Naive thymus-derived CD4-positive, alpha-beta T cell (primary cell): ENCODE results near the gene PSEN1. TPM values are rescaled to one million over a fixed set of nuclear protein-coding genes. Genes with fewer than 3 reads are reported as not detected.
A peak's percentile ranks its signal among the peaks of the same experiment; 100 is the strongest.

Experiments
- ATAC-seq: fragments of 150-1000 bp; cut with Tn5 transposase; 2 replicates; pipeline ENCODE4 v1.10.0; 2021; ENCODE audit warnings: mild to moderate bottlenecking, moderate library complexity
- CTCF ChIA-PET: fragments of 350-600 bp; sonication (Branson Sonifier 250); formaldehyde crosslinking; loops from one replicate; lab custom pipeline; 2021; ENCODE audit warnings: antibody characterized with exemption; lab: Charles Lee
- POLR2A ChIA-PET: fragments of 350-600 bp; sonication (Branson Sonifier 250); formaldehyde crosslinking; loops from one replicate; lab custom pipeline; 2021; ENCODE audit warnings: antibody characterized with exemption, inconsistent platforms; lab: Charles Lee
- DNase-seq, 9 donors: peaks; one replicate each; pipeline versions ENCODE4 v3.0.0 to v3.0.0-alpha.2; 2020 to 2022; ENCODE audit warnings: mixed read lengths in 1 of 9
- H3K27ac ChIP-seq: one replicate; pipeline ENCODE4 v1.7.0; 2013; ENCODE audit warnings: mild to moderate bottlenecking, low read depth, low read length, moderate library complexity
- H3K27me3 ChIP-seq, 2 donors: one replicate each; pipeline ENCODE4 v1.7.0; 2013; ENCODE audit warnings: low read length in 2 of 2, mild to moderate bottlenecking in 2 of 2, moderate library complexity in 2 of 2; ENCODE audit not compliant: control insufficient read depth in 2 of 2, insufficient read depth in 2 of 2
- H3K36me3 ChIP-seq, 3 experiments: 1 replicate in 2 of 3; 2 replicates in 1 of 3; pipeline ENCODE4 v1.7.0; 2013; ENCODE audit warnings: low read length in 3 of 3, mild to moderate bottlenecking in 3 of 3, moderate library complexity in 1 of 3; ENCODE audit not compliant: insufficient read depth in 3 of 3, control insufficient read depth in 2 of 3
- H3K4me1 ChIP-seq, 2 donors: one replicate each; pipeline ENCODE4 v1.7.0; 2013; ENCODE audit warnings: low read length in 2 of 2, mild to moderate bottlenecking in 2 of 2, moderate library complexity in 1 of 2; ENCODE audit not compliant: control insufficient read depth in 2 of 2, insufficient read depth in 2 of 2
- H3K4me3 ChIP-seq: 2 replicates; pipeline ENCODE4 v1.7.0; 2013; ENCODE audit warnings: mild to moderate bottlenecking, low read length
- H3K9me3 ChIP-seq, 3 experiments: 1 replicate in 2 of 3; 2 replicates in 1 of 3; pipeline ENCODE4 v1.7.0; 2013; ENCODE audit warnings: low read length in 3 of 3; ENCODE audit not compliant: control insufficient read depth in 2 of 3
- H3K27ac Mint-ChIP-seq, 9 donors: one replicate each; pipeline ENCODE4 v1.8.0; 2020 to 2022; ENCODE audit warnings: mixed read lengths in 9 of 9, mild to moderate bottlenecking in 8 of 9, moderate library complexity in 5 of 9, inconsistent platforms in 2 of 9
- H3K27me3 Mint-ChIP-seq, 5 donors: one replicate each; pipeline ENCODE4 v1.8.0; 2021 to 2022; ENCODE audit warnings: mixed read lengths in 5 of 5, mild to moderate bottlenecking in 1 of 5
- H3K36me3 Mint-ChIP-seq, 5 donors: one replicate each; pipeline ENCODE4 v1.8.0; 2020 to 2022; ENCODE audit warnings: mixed read lengths in 5 of 5, mild to moderate bottlenecking in 3 of 5, inconsistent platforms in 1 of 5
- H3K4me1 Mint-ChIP-seq, 7 donors: one replicate each; pipeline ENCODE4 v1.8.0; 2020 to 2022; ENCODE audit warnings: mixed read lengths in 7 of 7, mild to moderate bottlenecking in 3 of 7, inconsistent platforms in 1 of 7
- H3K4me3 Mint-ChIP-seq, 10 donors: one replicate each; pipeline ENCODE4 v1.8.0; 2020 to 2022; ENCODE audit warnings: mild to moderate bottlenecking in 10 of 10, mixed read lengths in 10 of 10, moderate library complexity in 6 of 10, inconsistent platforms in 2 of 10
- H3K9me3 Mint-ChIP-seq, 11 donors: one replicate each; pipeline ENCODE4 v1.8.0; 2020 to 2022; ENCODE audit warnings: mixed read lengths in 11 of 11, mild to moderate bottlenecking in 4 of 11, inconsistent platforms in 1 of 11, moderate library complexity in 1 of 11
- intact Hi-C, 2 donors: fragments of 100-400 bp; cut with micrococcal nuclease; formaldehyde crosslinking; loops; one replicate each; pipeline ENCODE4 v1.15.1; 2023
- polyA plus RNA-seq, 2 donors: library from polyadenylated mRNA; unstranded; fragments of 300-500 nt; fragmentation: Illumina TruSeq; gene quantifications; one replicate each; pipeline ENCODE4 v1.2.3, GENCODE V29; 2021
- total RNA-seq, 6 experiments: library from RNA in 5 of 6; stranded (reverse) in 5 of 6; gene quantifications; 1 replicate in 5 of 6; 2 replicates in 1 of 6; pipeline ENCODE4 v1.2.3 and lab custom pipeline; 2021 to 2026

Gene PSEN1
- total and polyA plus RNA-seq, 7 experiments from 2014 or later = 23.7 to 55.8 (median 43.2) TPM

GRCh38 chr14:73146111-73146510, 9.8 kb downstream of the PSEN1 start:
- Mint-ChIP-seq H3K4me3 (no peak overlapping the region), H3K27me3 (no peaks in the 10 kb centered on the region), H3K36me3 (peaks cover 0 to 22% (median 6%) of the 10 kb centered on the region in 5 donors), H3K4me1 (peaks cover 20 to 38% (median 35%) of the 10 kb centered on the region in 7 donors), H3K9me3 (no peaks in the 10 kb centered on the region), H3K27ac (peak overlapping the region in 3 of 9 donors; percentile 17 to 77 (median 72))
- Histone ChIP-seq H3K27ac (no peak overlapping the region), H3K9me3 (no peaks in the 10 kb centered on the region), H3K36me3 (peaks cover 0 to 26% (median 8%) of the 10 kb centered on the region in 3 experiments), H3K4me3 (no peak overlapping the region), H3K4me1 (peaks cover 0 to under 1% of the 10 kb centered on the region in 2 donors), H3K27me3 (no peaks in the 10 kb centered on the region)
- POLR2A ChIA-PET = no interaction called here
- DNase-seq (no peak), ATAC-seq (no peak)
- intact Hi-C loops = no loop called here
- CTCF ChIA-PET = interaction anchor here (0.6 to 0.7 kb wide), 2 partner anchors 25 to 175 kb away, joined by 3 to 9 read pairs; no protein-coding TSS in a partner anchor

DNA sequence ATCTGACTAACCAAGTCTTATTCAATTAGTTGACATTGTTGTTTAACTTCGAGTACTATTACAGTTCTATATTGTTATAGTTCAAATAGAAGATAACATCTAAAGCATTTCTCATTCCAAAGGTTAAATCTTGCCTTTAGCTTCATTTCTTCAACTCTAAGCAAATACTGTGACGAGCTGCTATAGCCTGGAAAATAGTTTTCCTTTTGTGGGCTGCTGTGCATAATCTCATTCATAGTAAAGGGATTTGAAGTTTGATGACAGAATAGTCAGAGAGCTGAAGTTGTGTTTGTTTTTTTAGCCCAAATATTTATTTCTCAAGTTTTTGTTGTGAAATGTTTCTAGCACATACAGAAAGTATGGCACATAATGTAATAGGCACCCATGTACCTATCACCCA, 13.4 kb downstream of the PSEN1 start:
- DNase-seq = no peak
- no peaks in the 10 kb centered on the region for H3K9me3 Mint-ChIP-seq
- Histone ChIP-seq H3K27me3 (no peaks in the 10 kb centered on the region), H3K9me3 (no peaks in the 10 kb centered on the region), H3K4me3 (no peak overlapping the region), H3K27ac (no peak overlapping the region), H3K4me1 (no peaks in the 10 kb centered on the region), H3K36me3 (peaks cover 0 to 46% (median 11%) of the 10 kb centered on the region in 3 experiments)
- POLR2A ChIA-PET = interaction anchor here (0.6 to 1.6 kb wide), 2 partner anchors 13 to 46 kb away, joined by 4 to 5 read pairs; no protein-coding TSS in a partner anchor
- H3K4me1 Mint-ChIP-seq = peaks cover 0 to 17% (median 14%) of the 10 kb centered on the region in 7 donors
- no peak overlapping the region for H3K4me3 Mint-ChIP-seq
- peaks cover 0 to 35% (median 9%) of the 10 kb centered on the region in 5 donors for H3K36me3 Mint-ChIP-seq
- ATAC-seq = no peak
- H3K27me3 Mint-ChIP-seq = no peaks in the 10 kb centered on the region
- intact Hi-C loops = no loop called here
- CTCF ChIA-PET = no interaction called here
- peak overlapping the region in 1 of 9 donors; percentile 26 for H3K27ac Mint-ChIP-seq

- DNase-seq = no peak
- no peak for ATAC-seq
- H3K4me1 ChIP-seq = no peaks in the 10 kb centered on the region
- Mint-ChIP-seq H3K27ac (no peak overlapping the region), H3K4me3 (no peak overlapping the region), H3K27me3 (no peaks in the 10 kb centered on the region), H3K9me3 (no peaks in the 10 kb centered on the region), H3K4me1 (no peaks in the 10 kb centered on the region), H3K36me3 (peaks cover 2 to 47% (median 20%) of the 10 kb centered on the region in 5 donors)
- H3K27me3 ChIP-seq = no peaks in the 10 kb centered on the region
- no peak overlapping the region for H3K27ac ChIP-seq
- intact Hi-C loops = no loop called here
- no peaks in the 10 kb centered on the region for H3K9me3 ChIP-seq
- H3K4me3 ChIP-seq = no peak overlapping the region
- H3K36me3 ChIP-seq = peaks cover 0 to 52% (median 8%) of the 10 kb centered on the region in 3 experiments
- POLR2A ChIA-PET = no interaction called here
- CTCF ChIA-PET = interaction anchor here (0.7 kb wide), 1 partner anchor 102 kb away, joined by 5 read pairs; no protein-coding TSS in a partner anchor
These were observed 17.0 kb downstream of the PSEN1 start for GRCh38 chr14:73153272-73153671.

- Histone ChIP-seq H3K27me3 (no peaks in the 10 kb centered on the region), H3K4me3 (no peak overlapping the region), H3K9me3 (no peaks in the 10 kb centered on the region), H3K27ac (no peak overlapping the region), H3K4me1 (no peaks in the 10 kb centered on the region), H3K36me3 (peaks cover 0 to 59% (median 12%) of the 10 kb centered on the region in 3 experiments)
- ChIA-PET CTCF (no interaction called here), POLR2A (no interaction called here)
- DNase-seq (no peak), ATAC-seq (no peak)
- peaks cover 0 to 8% (median 0%) of the 10 kb centered on the region in 7 donors for H3K4me1 Mint-ChIP-seq
- H3K27me3 Mint-ChIP-seq = no peaks in the 10 kb centered on the region
- H3K4me3 Mint-ChIP-seq = no peak overlapping the region
- peaks cover 8 to 61% (median 38%) of the 10 kb centered on the region in 5 donors for H3K36me3 Mint-ChIP-seq
- intact Hi-C loops = no loop called here
- peaks cover 0 to 2% (median 0%) of the 10 kb centered on the region in 11 donors for H3K9me3 Mint-ChIP-seq
- no peak overlapping the region for H3K27ac Mint-ChIP-seq
These were observed 25.9 kb downstream of the PSEN1 start for GRCh38 chr14:73162251-73162650.

DNA sequence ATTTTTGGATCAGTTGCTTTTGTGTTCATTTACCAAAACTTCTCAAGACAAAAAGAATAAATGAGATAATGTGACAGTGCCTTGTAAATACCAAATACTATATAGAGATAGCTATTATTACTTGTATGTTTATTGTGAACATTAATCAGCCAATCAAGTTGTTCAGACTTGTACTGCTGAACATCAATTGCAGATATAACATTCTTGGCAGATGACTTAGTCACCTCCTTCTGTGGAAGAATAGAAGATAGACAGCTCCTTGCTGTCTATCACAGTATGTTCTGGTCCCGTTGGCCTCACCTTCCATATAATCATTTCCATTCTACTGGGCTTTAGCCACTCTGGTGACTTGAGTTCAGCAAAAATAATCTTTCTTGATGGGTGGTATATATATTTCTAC, 30.1 kb downstream of the PSEN1 start:
- CTCF ChIA-PET = no interaction called here
- no peak overlapping the region for H3K4me3 Mint-ChIP-seq

DNA sequence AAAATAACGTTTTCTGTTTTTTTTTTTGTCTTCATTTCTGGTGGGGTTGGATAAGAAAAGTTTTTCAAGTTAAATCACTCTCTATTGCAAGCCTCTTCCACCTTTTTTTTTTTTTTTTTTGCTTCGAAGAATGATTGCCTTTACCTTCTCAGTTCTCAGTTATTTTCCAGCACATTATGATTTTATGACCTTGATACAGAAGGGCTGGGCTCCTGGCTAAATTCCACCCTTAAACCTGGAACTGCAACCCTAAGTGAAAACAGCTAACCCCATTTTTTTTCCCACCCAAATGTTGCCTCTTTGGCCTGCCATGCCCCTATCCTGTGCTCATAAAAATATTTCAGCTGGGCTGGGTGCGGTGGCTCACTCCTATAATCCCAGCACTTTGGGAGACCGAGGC, 31.4 kb downstream of the PSEN1 start:
- intact Hi-C loops = no loop called here
- Mint-ChIP-seq H3K27me3 (no peaks in the 10 kb centered on the region), H3K36me3 (peaks cover 24 to 64% (median 37%) of the 10 kb centered on the region in 5 donors), H3K4me3 (no peak overlapping the region), H3K4me1 (peaks cover 0 to 9% (median 0%) of the 10 kb centered on the region in 7 donors), H3K9me3 (no peaks in the 10 kb centered on the region), H3K27ac (peak overlapping the region in 1 of 9 donors; percentile 47)
- Histone ChIP-seq H3K27ac (no peak overlapping the region), H3K9me3 (no peaks in the 10 kb centered on the region), H3K36me3 (peaks cover 7 to 54% (median 8%) of the 10 kb centered on the region in 3 experiments), H3K4me1 (no peaks in the 10 kb centered on the region), H3K4me3 (no peak overlapping the region), H3K27me3 (no peaks in the 10 kb centered on the region)
- no peak for DNase-seq
- POLR2A ChIA-PET = interaction anchor here (1.4 kb wide), 1 partner anchor 31 kb away, joined by 4 read pairs; the partner anchor contains the start of gene PSEN1
- no peak for ATAC-seq
- CTCF ChIA-PET = no interaction called here

More for the DNA sequence above, 30.1 kb downstream of the PSEN1 start:
- H3K4me3 ChIP-seq = no peak overlapping the region
- POLR2A ChIA-PET = no interaction called here
- intact Hi-C loops = no loop called here
- no peaks in the 10 kb centered on the region for H3K27me3 Mint-ChIP-seq
- no peak for DNase-seq
- H3K27ac ChIP-seq = no peak overlapping the region
- no peaks in the 10 kb centered on the region for H3K9me3 Mint-ChIP-seq
- no peaks in the 10 kb centered on the region for H3K27me3 ChIP-seq
- peaks cover 8 to 50% (median 12%) of the 10 kb centered on the region in 3 experiments for H3K36me3 ChIP-seq
- H3K9me3 ChIP-seq = no peaks in the 10 kb centered on the region
- no peak for ATAC-seq
- peak overlapping the region in 1 of 9 donors; percentile 17 for H3K27ac Mint-ChIP-seq
- H3K36me3 Mint-ChIP-seq = peaks cover 24 to 63% (median 36%) of the 10 kb centered on the region in 5 donors
- H3K4me1 Mint-ChIP-seq = peaks cover 0 to 9% (median 0%) of the 10 kb centered on the region in 7 donors
- H3K4me1 ChIP-seq = no peaks in the 10 kb centered on the region

DNA sequence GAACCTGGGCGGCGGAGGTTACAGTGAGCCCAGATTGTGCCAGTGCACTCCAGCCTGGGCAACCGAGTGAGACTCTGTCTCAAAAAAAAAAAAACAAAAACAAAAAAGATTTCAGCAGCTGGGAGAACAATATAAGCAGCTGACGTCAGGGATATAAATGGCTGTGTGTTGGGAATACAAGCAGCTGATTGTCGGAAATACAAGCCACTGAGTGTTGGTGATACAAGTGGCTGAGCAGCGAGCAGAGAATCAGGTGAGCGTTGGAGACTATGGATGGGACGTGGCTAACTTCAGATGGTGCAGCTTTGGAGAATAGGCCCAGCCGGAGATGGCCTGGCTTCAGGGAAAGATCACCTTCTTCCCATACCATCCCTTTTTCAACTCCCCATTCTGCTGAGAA, 32.0 kb downstream of the PSEN1 start:
- POLR2A ChIA-PET = interaction anchor here (1.4 kb wide), 1 partner anchor 32 kb away, joined by 4 read pairs; the partner anchor contains the start of gene PSEN1
- Histone ChIP-seq H3K9me3 (no peaks in the 10 kb centered on the region), H3K36me3 (peaks cover 7 to 56% (median 8%) of the 10 kb centered on the region in 3 experiments), H3K4me3 (no peak overlapping the region), H3K4me1 (no peaks in the 10 kb centered on the region), H3K27me3 (no peaks in the 10 kb centered on the region), H3K27ac (no peak overlapping the region)
- peaks cover 0 to 9% (median 0%) of the 10 kb centered on the region in 7 donors for H3K4me1 Mint-ChIP-seq
- no peaks in the 10 kb centered on the region for H3K27me3 Mint-ChIP-seq
- H3K4me3 Mint-ChIP-seq = no peak overlapping the region
- no peak for DNase-seq
- H3K9me3 Mint-ChIP-seq = no peaks in the 10 kb centered on the region
- intact Hi-C loops = no loop called here
- CTCF ChIA-PET = no interaction called here
- no peak for ATAC-seq
- no peak overlapping the region for H3K27ac Mint-ChIP-seq
- H3K36me3 Mint-ChIP-seq = peaks cover 24 to 65% (median 39%) of the 10 kb centered on the region in 5 donors
